GM12801 (cell line): ENCODE measurements around the gene ADAMTS17.

ENCODE experiments used
- CTCF ChIP-seq: IDR thresholded peaks from one replicate; pipeline ENCODE4 v1.5.1; 2011; ENCODE audit warnings: control low read depth; ENCODE audit not compliant: insufficient read length; ENCODE audit errors: extremely low read depth

Gene ADAMTS17

GRCh38 chr15:100186960-100187359 is 154.8 kb downstream of the ADAMTS17 start:
- no peak for TF ChIP-seq CTCF

GRCh38 chr15:100186366-100186765 is 155.4 kb downstream of the ADAMTS17 start:
- no peak for TF ChIP-seq CTCF

GRCh38 chr15:100183921-100184495 is 157.8 kb downstream of the ADAMTS17 start:
- no peak for TF ChIP-seq CTCF

GRCh38 chr15:100180921-100181320 is 160.9 kb downstream of the ADAMTS17 start:
- TF ChIP-seq CTCF: no peak

GRCh38 chr15:100175406-100176114 is 166.2 kb downstream of the ADAMTS17 start:
- no peak for TF ChIP-seq CTCF

- no peak for TF ChIP-seq CTCF
Observed at GRCh38 chr15:100174904-100175275, 166.9 kb downstream of the ADAMTS17 start.

- TF ChIP-seq CTCF: no peak
Observed at GRCh38 chr15:100174159-100174903, 167.4 kb downstream of the ADAMTS17 start.
